ENCODE results near the gene ZNF354B.
"Not testable (repeated sequence)": the region's sequence is repeated elsewhere in the genome, so short reads cannot be mapped to it uniquely, and the experiment has no call there.

Gene ZNF354B

DNA sequence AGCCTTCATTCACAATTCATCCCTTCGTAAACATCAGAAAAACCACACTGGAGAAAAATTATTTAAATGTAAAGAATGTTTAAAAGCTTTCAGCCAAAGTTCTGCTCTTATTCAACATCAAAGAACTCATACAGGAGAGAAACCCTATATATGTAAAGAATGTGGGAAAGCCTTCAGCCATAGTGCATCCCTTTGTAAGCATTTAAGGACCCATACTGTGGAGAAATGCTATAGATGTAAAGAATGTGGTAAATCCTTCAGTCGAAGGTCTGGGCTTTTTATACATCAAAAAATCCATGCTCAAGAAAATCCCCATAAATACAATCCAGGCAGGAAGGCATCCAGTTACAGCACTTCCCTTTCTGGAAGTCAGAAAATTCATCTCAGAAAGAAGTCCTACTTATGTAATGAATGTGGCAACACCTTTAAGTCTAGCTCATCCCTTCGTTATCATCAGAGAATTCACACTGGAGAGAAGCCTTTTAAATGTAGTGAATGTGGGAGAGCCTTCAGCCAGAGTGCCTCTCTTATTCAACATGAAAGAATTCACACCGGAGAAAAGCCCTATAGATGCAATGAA, 23.5 kb downstream of the ZNF354B start:
- DNase-seq = not testable (repeated sequence)

DNA sequence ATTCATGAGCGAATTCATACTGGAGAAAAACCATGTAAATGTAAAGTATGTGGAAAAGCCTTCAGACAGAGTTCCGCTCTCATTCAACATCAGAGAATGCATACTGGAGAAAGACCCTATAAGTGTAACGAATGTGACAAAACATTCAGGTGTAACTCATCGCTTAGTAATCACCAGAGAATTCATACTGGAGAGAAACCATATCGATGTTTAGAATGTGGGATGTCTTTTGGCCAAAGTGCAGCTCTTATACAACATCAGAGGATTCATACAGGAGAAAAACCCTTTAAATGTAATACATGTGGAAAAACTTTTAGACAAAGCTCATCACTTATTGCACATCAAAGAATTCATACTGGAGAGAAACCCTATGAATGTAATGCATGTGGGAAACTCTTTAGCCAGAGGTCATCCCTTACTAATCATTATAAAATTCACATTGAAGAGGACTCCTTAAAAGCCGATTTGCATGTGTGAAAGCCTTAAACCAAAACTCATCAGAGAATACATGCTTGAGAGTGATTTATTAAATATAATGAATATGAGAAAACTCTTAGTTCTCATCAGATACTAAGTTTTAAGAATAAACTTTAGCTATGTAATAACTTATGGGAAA, 24.2 kb downstream of the ZNF354B start:
- no peak for DNase-seq

DNA sequence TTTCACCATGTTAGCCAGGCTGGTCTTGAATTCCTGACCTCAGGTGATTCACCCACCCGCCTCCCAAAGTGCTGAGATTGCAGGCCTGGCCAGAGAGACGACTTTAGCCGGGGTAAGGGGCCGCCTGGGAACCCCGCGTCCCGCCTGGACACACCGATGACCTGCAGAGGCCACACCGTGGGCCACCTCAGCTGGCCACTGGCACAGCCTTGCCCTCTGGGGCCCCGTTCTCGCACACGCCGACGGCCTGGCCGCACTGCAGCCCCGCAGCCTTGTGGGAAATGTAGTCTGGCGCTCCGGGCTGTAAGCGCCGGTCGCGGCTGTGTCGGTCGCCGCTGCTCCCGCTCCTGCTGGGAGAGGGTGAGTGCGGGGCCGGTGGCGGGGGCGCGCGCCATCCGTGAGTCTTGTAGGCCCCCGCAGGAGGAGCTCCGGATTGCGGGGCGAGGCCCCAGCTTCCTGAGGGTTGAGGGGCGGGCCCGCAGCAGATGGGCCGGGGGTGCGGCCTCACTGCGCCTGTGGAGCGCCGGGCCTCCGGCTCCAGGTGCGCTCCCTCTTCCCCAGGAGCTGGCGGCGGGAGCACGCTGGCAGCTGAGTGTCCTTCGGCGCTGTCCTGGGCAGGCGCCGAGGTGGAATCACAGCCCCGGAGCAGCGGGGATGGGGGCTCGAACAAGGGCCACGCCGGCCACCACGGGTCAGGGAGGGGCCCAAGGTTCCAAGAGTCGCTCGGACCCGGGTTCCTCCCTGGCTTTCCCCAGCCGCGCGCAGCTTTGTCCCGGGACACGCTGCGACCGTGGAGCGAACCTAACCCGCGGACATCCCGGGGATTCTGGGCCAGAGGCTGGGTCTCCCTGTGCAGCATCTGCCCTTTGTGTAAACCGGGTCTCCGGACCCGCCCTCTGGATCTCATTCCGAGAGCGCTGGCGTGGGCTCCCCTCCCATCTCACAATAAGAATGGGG, 36.1 kb downstream of the ZNF354B start, which contains the start of gene ZFP2:
ZFP2 (plus strand) TSS at position 299 of the 957 bp plus-strand sequence. CDS start 35,401 bp downstream, outside the sequence.
- peak in 53 of 56 donors; percentile 4 to 76 (median 40) for DNase-seq

DNA sequence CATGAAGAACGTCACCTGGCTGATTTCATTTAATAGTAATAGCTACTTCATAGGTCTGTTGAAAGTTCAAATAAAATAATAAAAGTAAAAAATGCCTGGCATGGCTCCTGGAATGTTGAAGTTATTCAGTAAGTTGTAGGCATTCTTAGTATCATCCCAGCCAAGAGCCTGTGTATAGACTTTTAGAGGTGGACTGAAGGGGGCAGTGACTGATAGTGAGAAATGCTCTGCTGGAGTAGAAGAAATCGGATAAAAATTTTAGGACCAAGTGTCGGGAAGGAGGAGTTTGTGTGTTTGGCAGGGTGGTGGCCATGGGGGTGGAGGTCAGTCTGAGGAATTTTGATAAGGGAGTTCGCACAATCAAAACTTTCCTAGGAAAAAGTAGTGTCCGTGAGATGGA, 39.5 kb downstream of the ZNF354B start:
- DNase-seq = no peak

DNA sequence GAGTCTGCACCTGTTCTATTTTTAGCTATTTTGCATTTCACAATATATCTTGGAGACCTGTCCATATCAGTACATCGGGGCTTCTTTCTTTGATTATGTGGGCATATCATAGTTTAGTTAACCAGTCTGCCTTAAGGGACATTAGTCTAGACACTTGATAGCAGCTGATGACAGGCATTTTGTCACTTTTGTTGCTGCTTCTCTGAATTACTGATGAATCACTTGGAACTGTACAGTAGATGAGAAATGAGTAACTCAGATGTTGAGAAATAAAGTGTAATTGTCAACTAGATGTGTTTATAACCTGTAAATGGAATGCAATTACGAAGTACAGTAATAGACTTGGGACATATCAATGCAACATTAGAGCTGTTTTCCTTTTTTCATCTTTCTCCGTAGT, 43.1 kb downstream of the ZNF354B start:
- no peak for DNase-seq

DNA sequence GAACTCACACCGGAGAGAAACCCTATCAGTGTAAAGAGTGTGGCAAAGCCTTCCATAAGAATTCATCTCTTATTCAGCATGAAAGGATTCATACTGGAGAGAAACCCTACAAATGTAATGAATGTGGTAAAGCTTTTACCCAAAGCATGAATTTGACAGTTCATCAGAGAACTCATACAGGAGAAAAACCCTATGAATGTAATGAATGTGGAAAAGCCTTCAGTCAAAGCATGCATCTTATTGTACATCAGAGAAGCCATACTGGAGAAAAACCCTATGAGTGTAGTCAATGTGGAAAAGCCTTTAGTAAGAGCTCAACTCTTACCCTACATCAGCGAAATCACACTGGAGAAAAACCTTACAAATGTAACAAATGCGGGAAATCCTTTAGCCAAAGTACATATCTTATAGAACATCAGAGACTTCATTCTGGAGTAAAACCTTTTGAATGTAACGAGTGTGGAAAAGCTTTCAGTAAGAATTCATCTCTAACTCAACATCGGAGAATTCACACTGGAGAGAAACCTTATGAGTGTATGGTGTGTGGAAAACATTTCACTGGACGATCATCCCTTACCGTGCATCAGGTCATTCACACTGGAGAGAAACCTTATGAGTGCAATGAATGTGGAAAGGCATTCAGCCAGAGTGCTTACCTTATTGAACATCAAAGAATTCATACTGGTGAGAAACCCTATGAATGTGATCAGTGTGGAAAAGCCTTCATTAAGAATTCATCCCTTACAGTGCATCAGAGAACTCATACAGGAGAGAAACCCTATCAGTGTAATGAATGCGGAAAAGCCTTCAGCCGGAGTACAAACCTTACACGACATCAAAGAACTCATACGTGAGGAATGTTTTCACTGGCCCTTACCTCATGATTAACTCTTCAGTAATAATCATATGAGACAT, 72.3 kb downstream of the ZNF354B start:
- no peak for DNase-seq
